PC-9 (cell line): ENCODE results near the gene STYXL2. TPM values are rescaled to one million over a fixed set of nuclear protein-coding genes. Genes with fewer than 3 reads are reported as not detected.

Experiments
- BruUV-seq: library from RNA; stranded (reverse); fragments of 400-500 nt; replicated peaks from 2 replicates; lab custom pipeline; 2021; lab: Mats Ljungman, UMichigan
- CTCF ChIA-PET: fragments of 300-600 bp; sonication (Branson Sonifier 250); formaldehyde crosslinking; loops from one replicate; lab custom pipeline; 2022; ENCODE audit warnings: antibody characterized with exemption; lab: Charles Lee
- POLR2A ChIA-PET: fragments of 300-600 bp; sonication (Branson Sonifier 250); formaldehyde crosslinking; loops from one replicate; lab custom pipeline; 2022; ENCODE audit warnings: antibody characterized with exemption; ENCODE audit not compliant: unreplicated experiment; lab: Charles Lee
- DNase-seq, 2 experiments: peaks; one replicate each; pipeline versions ENCODE4 v3.0.0 to v3.0.0-alpha.2; 2015 to 2022; ENCODE audit warnings: mixed read lengths in 1 of 2
- H2AFZ ChIP-seq: fragments of 200-600 bp; sonication (generic); 2 replicates; pipeline ENCODE4 v1.8.1; 2017; ENCODE audit warnings: antibody characterized with exemption
- H3F3A ChIP-seq: fragments of 200-600 bp; sonication (generic); 2 replicates; pipeline ENCODE4 v1.8.1; 2017; ENCODE audit warnings: antibody characterized with exemption, mild to moderate bottlenecking, low read depth; ENCODE audit not compliant: insufficient read depth
- H3K27ac ChIP-seq: fragments of 200-600 bp; sonication (generic); 2 replicates; pipeline ENCODE4 v1.6.1; 2016; ENCODE audit warnings: mixed run types
- H3K27me3 ChIP-seq: fragments of 200-600 bp; sonication (generic); 2 replicates; pipeline ENCODE4 v1.6.1; 2016; ENCODE audit warnings: low read depth, mixed run types; ENCODE audit not compliant: insufficient read depth
- H3K36me3 ChIP-seq: fragments of 200-600 bp; sonication (generic); 2 replicates; pipeline ENCODE4 v1.6.1; 2016; ENCODE audit warnings: low read depth, mixed run types
- H3K4me1 ChIP-seq: fragments of 200-600 bp; sonication (generic); replicated peaks from 2 replicates; pipeline ENCODE4 v1.6.1; 2016; ENCODE audit warnings: mixed run types; ENCODE audit not compliant: insufficient read depth
- H3K4me2 ChIP-seq: fragments of 200-600 bp; sonication (generic); 2 replicates; pipeline ENCODE4 v1.6.1; 2017; ENCODE audit warnings: mixed run types
- H3K4me3 ChIP-seq: fragments of 200-600 bp; sonication (generic); 2 replicates; pipeline ENCODE4 v1.6.1; 2016; ENCODE audit warnings: mixed run types
- H3K79me2 ChIP-seq: fragments of 200-600 bp; sonication (generic); 2 replicates; pipeline ENCODE4 v1.6.1; 2017; ENCODE audit warnings: low read depth, mixed run types
- H3K9me2 ChIP-seq: fragments of 200-600 bp; sonication (generic); 2 replicates; pipeline ENCODE4 v1.8.1; 2017; ENCODE audit warnings: mild to moderate bottlenecking; ENCODE audit not compliant: insufficient read depth
- H3K9me3 ChIP-seq: fragments of 200-600 bp; sonication (generic); 2 replicates; pipeline ENCODE4 v1.8.1; 2016; ENCODE audit warnings: low read depth; ENCODE audit not compliant: insufficient read depth
- H4K20me1 ChIP-seq: fragments of 200-600 bp; sonication (generic); 2 replicates; pipeline ENCODE4 v1.8.1; 2017; ENCODE audit not compliant: insufficient read depth
- CTCF ChIP-seq: fragments of 200-600 bp; sonication (generic); conservative IDR thresholded peaks from 2 replicates; pipeline ENCODE4 v1.6.1; 2017; ENCODE audit warnings: mixed run types, antibody characterized with exemption, mild to moderate bottlenecking, moderate library complexity
- EZH2 ChIP-seq: fragments of 200-600 bp; sonication (generic); IDR thresholded peaks from 2 replicates; pipeline ENCODE4 v1.8.0; 2017; ENCODE audit warnings: antibody characterized with exemption, low read depth
- intact Hi-C: fragments of 100-400 bp; cut with micrococcal nuclease; formaldehyde crosslinking; loops from one replicate; pipeline ENCODE4 v1.10.0; 2022; ENCODE audit not compliant: unreplicated experiment
- total RNA-seq: library from RNA; stranded (reverse); gene quantifications from 2 replicates; pipeline ENCODE4 v1.2.3, GENCODE V29; 2021

Gene STYXL2
- total RNA-seq, 1 experiment from 2014 or later: not detected

DNA sequence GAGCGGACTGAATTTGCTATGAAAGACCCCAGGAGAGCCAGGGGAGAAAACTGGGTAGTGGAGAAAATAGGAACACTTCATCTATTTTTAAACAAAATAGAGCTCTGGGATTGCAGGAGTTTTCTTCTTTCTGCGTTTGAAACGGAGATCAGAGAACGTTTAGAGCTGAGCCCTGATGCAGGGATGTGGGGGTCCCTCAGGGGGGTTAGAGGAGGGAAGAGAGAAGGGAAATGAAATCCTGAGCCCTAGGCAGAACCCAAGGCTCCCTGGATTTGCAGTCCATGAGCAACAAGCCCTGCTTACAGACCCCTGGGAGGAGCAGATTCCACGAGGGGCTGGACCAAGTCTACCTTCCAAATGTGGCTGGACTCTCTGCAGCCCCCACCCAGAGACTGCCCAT, 21.8 kb downstream of the STYXL2 start:
- Histone ChIP-seq H4K20me1 (no peaks in the 10 kb centered on the region), H3K27ac (no peak overlapping the region), H3F3A (peaks cover under 1% of the 10 kb centered on the region; the same call in 1 of the 2 replicates), H3K4me3 (no peak overlapping the region), H3K79me2 (no peaks in the 10 kb centered on the region), H2AFZ (no peak overlapping the region), H3K36me3 (no peaks in the 10 kb centered on the region), H3K27me3 (no peaks in the 10 kb centered on the region), H3K4me2 (no peak overlapping the region), H3K9me3 (peaks cover 3% of the 10 kb centered on the region; the same call in 1 of the 2 replicates), H3K9me2 (no peaks in the 10 kb centered on the region), H3K4me1 (peaks cover 10% of the 10 kb centered on the region; the same call in 1 of the 2 replicates)
- BruUV-seq: no TSS peak
- TF ChIP-seq CTCF: no peak
- no peak for TF ChIP-seq EZH2
- intact Hi-C loops: no loop called here
- CTCF ChIA-PET: interaction anchor here (0.6 kb wide), 1 partner anchor 105 kb away, joined by 4 read pairs; no protein-coding TSS in a partner anchor
- DNase-seq: no peak
- POLR2A ChIA-PET: interaction anchor here (0.7 kb wide), 1 partner anchor 402 kb away, joined by 4 read pairs; no protein-coding TSS in a partner anchor

GRCh38 chr1:167116174-167116573, 22.3 kb downstream of the STYXL2 start:
- no TSS peak for BruUV-seq
- H3K27me3 ChIP-seq: no peaks in the 10 kb centered on the region
- POLR2A ChIA-PET: no interaction called here
- H3K4me2 ChIP-seq: no peak overlapping the region
- intact Hi-C loops: no loop called here
- H3K27ac ChIP-seq: no peak overlapping the region
- H3K9me2 ChIP-seq: no peaks in the 10 kb centered on the region
- no peaks in the 10 kb centered on the region for H4K20me1 ChIP-seq
- DNase-seq: no peak
- H3K79me2 ChIP-seq: no peaks in the 10 kb centered on the region
- H3K4me1 ChIP-seq: peaks cover 9% of the 10 kb centered on the region; the same call in 1 of the 2 replicates
- no peaks in the 10 kb centered on the region; the same call in 1 of the 2 replicates for H3K9me3 ChIP-seq
- H2AFZ ChIP-seq: no peak overlapping the region
- H3F3A ChIP-seq: peaks cover 3% of the 10 kb centered on the region; the same call in 1 of the 2 replicates
- no peak overlapping the region for H3K4me3 ChIP-seq
- CTCF ChIA-PET: interaction anchor here (0.6 to 0.9 kb wide), 4 partner anchors 12 to 224 kb away, joined by 3 to 5 read pairs (median 4); no protein-coding TSS in a partner anchor
- TF ChIP-seq EZH2 (no peak), CTCF (no peak)
- H3K36me3 ChIP-seq: no peaks in the 10 kb centered on the region

DNA sequence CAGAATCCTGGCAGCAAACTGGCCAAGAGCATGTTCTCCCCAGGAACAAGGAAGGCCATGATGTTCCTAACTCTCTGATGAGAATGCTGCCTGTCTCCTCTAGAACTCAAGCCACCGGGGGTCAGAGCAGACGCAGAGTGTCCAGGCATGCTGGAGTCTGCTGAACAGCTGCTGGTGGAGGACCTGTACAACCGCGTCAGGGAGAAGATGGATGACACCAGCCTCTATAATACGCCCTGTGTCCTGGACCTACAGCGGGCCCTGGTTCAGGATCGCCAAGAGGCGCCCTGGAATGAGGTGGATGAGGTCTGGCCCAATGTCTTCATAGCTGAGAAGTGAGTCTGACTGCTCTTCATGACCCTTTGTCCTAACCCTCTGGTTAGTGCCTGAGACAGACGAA, 23.4 kb downstream of the STYXL2 start:
- Histone ChIP-seq H3K4me1 (peaks cover 17% of the 10 kb centered on the region; the same call in 1 of the 2 replicates), H3K9me3 (no peaks in the 10 kb centered on the region; the same call in 1 of the 2 replicates), H4K20me1 (no peaks in the 10 kb centered on the region), H3F3A (peaks cover 13% of the 10 kb centered on the region; the same call in 1 of the 2 replicates), H3K36me3 (no peaks in the 10 kb centered on the region), H3K4me3 (no peak overlapping the region), H3K27me3 (no peaks in the 10 kb centered on the region), H2AFZ (no peak overlapping the region), H3K27ac (no peak overlapping the region), H3K9me2 (no peaks in the 10 kb centered on the region), H3K79me2 (no peaks in the 10 kb centered on the region), H3K4me2 (no peak overlapping the region)
- intact Hi-C loops: no loop called here
- CTCF ChIA-PET: no interaction called here
- TF ChIP-seq EZH2 (no peak), CTCF (no peak)
- POLR2A ChIA-PET: no interaction called here
- no peak for DNase-seq
- BruUV-seq: no TSS peak
